HG03342 (cell line): ENCODE results near the gene OR10K2.

Experiments
- ATAC-seq: cut with Tn5 transposase; IDR thresholded peaks from one replicate; pipeline ENCODE4 v1.9.1; 2021; ENCODE audit warnings: mild to moderate bottlenecking, moderate library complexity; ENCODE audit not compliant: unreplicated experiment

OR10K2 gene

DNA sequence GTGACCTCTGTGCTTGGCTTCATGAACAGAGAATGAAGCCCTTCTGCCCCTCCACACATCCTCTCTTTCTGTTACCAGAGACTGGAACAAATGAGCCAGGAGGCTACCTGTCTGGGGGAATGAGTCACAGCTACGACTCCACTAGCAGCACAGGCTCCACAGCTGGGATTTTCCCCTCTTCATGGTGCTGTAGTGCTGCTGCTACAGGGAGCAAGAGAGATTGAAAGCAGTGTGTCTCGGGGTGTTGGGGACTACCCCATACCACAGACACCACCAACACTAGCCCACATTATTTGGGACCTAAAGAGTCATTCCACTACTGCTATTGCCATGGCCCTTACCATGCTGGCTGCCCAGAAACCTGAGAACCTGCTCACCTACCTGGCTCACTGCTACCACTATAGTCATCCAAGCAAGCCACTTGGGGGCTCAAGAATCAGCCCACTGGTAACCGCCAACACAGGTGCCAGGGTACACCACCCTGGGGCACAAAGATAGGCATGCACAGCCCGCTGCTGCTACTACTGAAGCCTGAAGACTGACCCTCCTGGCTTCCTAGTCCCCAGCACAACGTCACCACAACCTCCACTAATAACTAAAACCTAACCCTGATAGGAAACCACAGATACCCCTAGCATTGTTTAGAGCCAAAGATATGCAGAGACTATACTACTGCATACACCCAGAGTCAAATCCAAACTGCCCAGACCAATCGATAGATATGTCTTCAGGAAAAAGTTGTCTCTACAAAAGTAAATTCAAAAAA is 54.7 kb downstream of the OR10K2 start:
- ATAC-seq = peak; percentile 96
